Stimulated activated CD8-positive, alpha-beta memory T cell treated with anti-CD3 and anti-CD28 coated beads, Interleukin-4, amount 100 ng/mL, for 48 hours (primary cell): ENCODE measurements around the gene SCMH1.
A peak's percentile ranks its signal among the peaks of the same experiment; 100 is the strongest.
"Not testable (repeated sequence)": the region's sequence is repeated elsewhere in the genome, so short reads cannot be mapped to it uniquely, and the experiment has no call there.

Source experiments
- DNase-seq: peaks from one replicate; pipeline ENCODE4 v3.0.0-alpha.2; 2020

Gene SCMH1

GRCh38 chr1:41246568-41246967 is 4.5 kb upstream of the SCMH1 start:
- DNase-seq: no peak

GRCh38 chr1:41245659-41246058 is 3.6 kb upstream of the SCMH1 start:
- no peak for DNase-seq

- DNase-seq: no peak
These were observed 926 bp upstream of the SCMH1 start for GRCh38 chr1:41243079-41243385.

- peak; percentile 50 for DNase-seq
These were observed 404 bp upstream of the SCMH1 start for GRCh38 chr1:41242342-41243078.

- peak; percentile 72 for DNase-seq
These were observed 755 bp downstream of the SCMH1 start for GRCh38 chr1:41241354-41241748.

- no peak for DNase-seq
These were observed 1.2 kb downstream of the SCMH1 start for GRCh38 chr1:41240781-41241353.

- no peak for DNase-seq
These were observed 2.0 kb downstream of the SCMH1 start for GRCh38 chr1:41239988-41240610.

- no peak for DNase-seq
These were observed 3.7 kb downstream of the SCMH1 start for GRCh38 chr1:41238311-41238988.

GRCh38 chr1:41236781-41237180 is 5.3 kb downstream of the SCMH1 start:
- no peak for DNase-seq

- no peak for DNase-seq
These were observed 6.2 kb downstream of the SCMH1 start for GRCh38 chr1:41235893-41236292.

- no peak for DNase-seq
These were observed 8.4 kb downstream of the SCMH1 start for GRCh38 chr1:41233708-41234107.

- no peak for DNase-seq
These were observed 9.8 kb downstream of the SCMH1 start for GRCh38 chr1:41232305-41232704.

GRCh38 chr1:41230656-41231055 is 11.4 kb downstream of the SCMH1 start:
- no peak for DNase-seq

GRCh38 chr1:41229219-41229618 is 12.9 kb downstream of the SCMH1 start:
- DNase-seq: not testable (repeated sequence)

- no peak for DNase-seq
These were observed 15.2 kb downstream of the SCMH1 start for GRCh38 chr1:41226815-41227434.

GRCh38 chr1:41225495-41225894 is 16.6 kb downstream of the SCMH1 start:
- DNase-seq: no peak

GRCh38 chr1:41222496-41222895 is 19.6 kb downstream of the SCMH1 start:
- DNase-seq: no peak

GRCh38 chr1:41221995-41222394 is 20.1 kb downstream of the SCMH1 start:
- no peak for DNase-seq

GRCh38 chr1:41218152-41218551 is 24.0 kb downstream of the SCMH1 start:
- no peak for DNase-seq

- no peak for DNase-seq
These were observed 24.7 kb downstream of the SCMH1 start for GRCh38 chr1:41217441-41217840.

- no peak for DNase-seq
These were observed 26.5 kb downstream of the SCMH1 start for GRCh38 chr1:41215623-41216022.

- DNase-seq: no peak
These were observed 28.8 kb downstream of the SCMH1 start for GRCh38 chr1:41213341-41213740.

- DNase-seq: not testable (repeated sequence)
These were observed 30.5 kb downstream of the SCMH1 start for GRCh38 chr1:41211608-41212007.

GRCh38 chr1:41207053-41207452 is 35.1 kb downstream of the SCMH1 start:
- DNase-seq: not testable (repeated sequence)
